T-helper 2 cell treated with Interferon-gamma antibody and Interleukin-4, amounts not matched to agents 5 μg/mL and 100 μg/mL, for 36 hours (primary cell): ENCODE measurements around the gene HUNK.
"Not testable (repeated sequence)": the region's sequence is repeated elsewhere in the genome, so short reads cannot be mapped to it uniquely, and the experiment has no call there.

Experiments
- DNase-seq: peaks from one replicate; pipeline ENCODE4 v3.0.0; 2021; ENCODE audit warnings: low spot score
- H3K27ac Mint-ChIP-seq: one replicate; pipeline ENCODE4 v1.8.0; 2021; ENCODE audit warnings: mild to moderate bottlenecking, mixed read lengths
- H3K27me3 Mint-ChIP-seq: one replicate; pipeline ENCODE4 v1.8.0; 2021; ENCODE audit warnings: low read depth, mixed read lengths
- H3K36me3 Mint-ChIP-seq: one replicate; pipeline ENCODE4 v1.8.0; 2021; ENCODE audit warnings: low read depth, mixed read lengths
- H3K4me1 Mint-ChIP-seq: one replicate; pipeline ENCODE4 v1.8.0; 2021; ENCODE audit warnings: low read depth, mixed read lengths
- H3K4me3 Mint-ChIP-seq: one replicate; pipeline ENCODE4 v1.8.0; 2022; ENCODE audit warnings: mild to moderate bottlenecking, moderate library complexity, mixed read lengths
- H3K9me3 Mint-ChIP-seq: one replicate; pipeline ENCODE4 v1.8.0; 2021; ENCODE audit warnings: mixed read lengths

The HUNK gene

DNA sequence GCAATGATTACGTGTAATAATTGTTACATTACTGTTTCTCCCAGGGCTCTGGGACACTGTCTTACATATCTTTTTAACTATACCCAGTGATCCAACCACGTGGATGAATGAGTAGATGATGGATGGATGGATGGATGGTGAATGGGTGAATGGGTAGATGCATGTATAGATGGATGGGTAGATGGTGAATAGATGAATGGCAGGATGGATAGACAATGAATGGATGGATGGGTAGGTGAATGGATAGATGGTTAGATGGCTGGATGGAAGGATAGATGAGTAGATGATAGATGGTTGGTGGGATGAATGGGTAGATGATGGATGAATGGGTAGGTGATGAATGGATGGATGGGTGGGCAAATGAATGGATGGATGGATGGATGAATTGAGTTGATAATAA is 135.9 kb downstream of the HUNK start:
- DNase-seq, result no peak
- H3K4me1 Mint-ChIP-seq, result no peaks in the 10 kb centered on the region
- H3K4me3 Mint-ChIP-seq, result no peak overlapping the region
- H3K36me3 Mint-ChIP-seq, result no peaks in the 10 kb centered on the region
- H3K27ac Mint-ChIP-seq, result no peak overlapping the region
- H3K27me3 Mint-ChIP-seq, result no peaks in the 10 kb centered on the region
- H3K9me3 Mint-ChIP-seq, result no peaks in the 10 kb centered on the region

DNA sequence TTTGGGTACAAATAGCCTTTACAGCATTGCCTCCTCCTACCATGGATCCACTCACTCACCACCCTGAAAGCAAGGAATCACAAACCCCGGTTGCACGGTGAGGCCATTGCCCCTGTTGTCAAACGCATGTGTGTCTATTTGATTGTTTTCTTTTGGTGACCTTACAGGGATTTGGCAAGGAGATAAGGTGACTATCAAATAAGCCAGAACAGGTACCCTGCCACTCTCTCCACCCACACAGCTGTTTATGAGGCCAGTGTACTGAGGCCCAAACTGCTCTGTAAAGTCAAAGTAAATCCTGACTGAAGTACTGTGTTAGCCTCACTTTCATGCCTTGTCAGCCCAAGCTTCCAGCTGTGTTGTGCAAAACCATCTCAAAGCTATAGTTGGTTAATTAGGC is 136.4 kb downstream of the HUNK start:
- Mint-ChIP-seq H3K4me1 (no peaks in the 10 kb centered on the region), H3K4me3 (no peak overlapping the region)
- DNase-seq, result no peak

DNA sequence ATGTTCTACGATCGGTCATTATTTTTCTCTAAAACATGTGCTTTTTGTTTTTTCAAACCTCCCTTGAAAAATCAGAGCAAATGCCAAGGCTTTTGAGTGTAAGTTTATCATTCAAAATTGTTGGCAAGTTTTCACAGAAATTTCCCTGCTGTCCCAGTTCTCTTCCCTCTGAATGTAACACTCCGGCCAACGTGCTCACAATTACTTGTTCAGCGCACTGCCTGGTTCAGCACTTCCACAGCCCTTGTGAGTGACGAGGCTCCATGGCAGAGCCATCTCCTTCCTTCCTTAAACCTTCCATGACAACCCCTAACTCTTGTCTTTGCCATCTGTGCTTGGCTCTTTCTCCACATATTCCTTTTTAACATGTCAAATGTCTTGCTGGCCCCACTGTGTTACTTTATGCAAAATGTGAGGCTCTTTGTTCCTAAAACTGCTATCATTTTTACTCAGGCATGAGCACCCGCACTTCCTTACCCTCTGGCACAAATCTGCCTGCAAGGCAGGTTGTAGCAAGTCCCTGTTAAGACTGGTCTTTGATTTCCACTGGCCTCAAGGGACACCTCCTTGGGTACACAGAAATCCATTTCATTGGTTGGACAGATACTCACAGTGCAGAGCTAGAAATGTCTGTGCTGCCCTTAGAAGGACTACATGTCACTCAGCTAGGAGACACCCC is 142.8 kb downstream of the HUNK start:
- Mint-ChIP-seq H3K4me3 (no peak overlapping the region), H3K36me3 (no peaks in the 10 kb centered on the region), H3K4me1 (no peaks in the 10 kb centered on the region), H3K27me3 (no peaks in the 10 kb centered on the region), H3K9me3 (no peaks in the 10 kb centered on the region), H3K27ac (no peak overlapping the region)
- no peak for DNase-seq

More for the DNA sequence above, 136.4 kb downstream of the HUNK start:
- no peaks in the 10 kb centered on the region for H3K36me3 Mint-ChIP-seq
- H3K9me3 Mint-ChIP-seq, result no peaks in the 10 kb centered on the region
- H3K27ac Mint-ChIP-seq, result no peak overlapping the region
- no peaks in the 10 kb centered on the region for H3K27me3 Mint-ChIP-seq

DNA sequence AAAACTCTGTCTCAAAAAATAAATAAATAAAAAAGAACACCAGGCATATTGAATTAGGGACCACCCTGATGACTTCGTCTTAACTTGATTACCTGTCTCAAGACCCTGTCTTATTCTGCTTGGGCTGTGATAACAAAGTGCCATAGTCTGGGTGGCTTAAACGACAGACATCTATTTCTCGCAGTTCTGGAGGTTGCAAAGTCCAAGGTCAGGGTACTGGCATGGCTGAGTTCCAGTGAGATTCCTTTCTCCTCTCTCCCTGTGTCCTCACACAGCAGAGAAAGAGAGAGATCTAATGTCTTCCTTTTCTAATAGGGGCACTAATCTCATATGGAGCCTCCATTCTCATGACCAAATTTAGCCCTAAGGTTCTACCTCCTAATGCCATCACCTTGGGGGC is 145.6 kb downstream of the HUNK start:
- Mint-ChIP-seq H3K27me3 (no peaks in the 10 kb centered on the region), H3K27ac (no peak overlapping the region), H3K36me3 (no peaks in the 10 kb centered on the region), H3K9me3 (no peaks in the 10 kb centered on the region), H3K4me3 (no peak overlapping the region), H3K4me1 (no peaks in the 10 kb centered on the region)
- no peak for DNase-seq

DNA sequence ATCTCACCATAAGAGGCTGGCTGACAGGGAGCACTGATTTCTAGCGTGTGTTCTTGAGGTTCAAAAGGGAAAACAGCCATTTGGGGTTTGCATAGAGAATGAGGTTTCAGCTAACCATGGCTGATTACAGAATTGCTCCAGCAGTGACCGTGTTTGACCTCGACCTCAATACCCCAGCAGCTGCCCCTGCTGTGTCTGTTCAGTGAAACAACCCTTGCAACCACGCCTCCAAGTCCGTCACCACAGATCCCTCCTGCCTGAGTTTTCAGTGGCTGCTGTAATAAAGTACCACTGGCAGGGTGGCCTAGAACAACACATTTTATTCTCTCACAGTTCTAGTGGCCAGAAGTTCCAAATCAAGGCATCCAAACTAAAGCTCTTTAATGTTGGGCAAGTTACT is 147.7 kb downstream of the HUNK start:
- no peaks in the 10 kb centered on the region for H3K9me3 Mint-ChIP-seq
- no peak overlapping the region for H3K4me3 Mint-ChIP-seq
- no peaks in the 10 kb centered on the region for H3K27me3 Mint-ChIP-seq
- H3K36me3 Mint-ChIP-seq, result no peaks in the 10 kb centered on the region
- no peak for DNase-seq
- no peak overlapping the region for H3K27ac Mint-ChIP-seq
- H3K4me1 Mint-ChIP-seq, result no peaks in the 10 kb centered on the region

DNA sequence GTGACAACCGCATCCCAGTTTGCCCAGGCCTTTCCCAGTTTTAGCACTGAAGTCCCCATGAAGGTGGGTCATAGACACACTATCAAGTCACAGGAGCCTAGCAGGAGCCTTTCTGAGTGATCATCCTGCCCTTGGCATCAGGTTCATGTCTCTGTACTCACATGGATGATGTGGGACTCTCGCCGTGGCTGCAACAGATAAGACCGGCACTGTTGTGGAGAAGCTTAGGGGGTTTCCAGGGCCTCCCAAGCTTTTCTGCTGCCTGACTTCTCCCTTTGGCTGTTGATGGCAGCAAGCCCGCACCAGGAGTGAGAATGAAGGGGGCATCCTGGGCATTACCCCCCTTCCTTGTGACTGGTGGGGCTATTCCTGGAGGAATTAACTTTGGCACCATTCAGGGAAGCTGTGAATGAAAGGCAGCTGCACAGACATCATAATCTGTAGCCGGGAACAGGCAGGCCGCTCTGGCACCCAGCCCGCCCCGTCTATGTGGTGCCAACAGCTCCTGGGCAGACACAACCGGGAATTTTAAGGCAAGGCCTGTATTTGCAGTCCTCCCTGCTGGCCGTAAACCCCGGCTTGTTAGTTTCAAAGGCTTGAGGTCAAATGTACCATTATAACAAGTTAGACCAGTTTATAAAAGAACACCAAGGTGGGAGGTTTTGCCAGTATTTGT is 148.6 kb downstream of the HUNK start:
- H3K9me3 Mint-ChIP-seq, result no peaks in the 10 kb centered on the region
- no peak overlapping the region for H3K27ac Mint-ChIP-seq
- DNase-seq, result no peak
- H3K36me3 Mint-ChIP-seq, result no peaks in the 10 kb centered on the region
- H3K4me1 Mint-ChIP-seq, result no peaks in the 10 kb centered on the region
- no peak overlapping the region for H3K4me3 Mint-ChIP-seq
- H3K27me3 Mint-ChIP-seq, result no peaks in the 10 kb centered on the region

DNA sequence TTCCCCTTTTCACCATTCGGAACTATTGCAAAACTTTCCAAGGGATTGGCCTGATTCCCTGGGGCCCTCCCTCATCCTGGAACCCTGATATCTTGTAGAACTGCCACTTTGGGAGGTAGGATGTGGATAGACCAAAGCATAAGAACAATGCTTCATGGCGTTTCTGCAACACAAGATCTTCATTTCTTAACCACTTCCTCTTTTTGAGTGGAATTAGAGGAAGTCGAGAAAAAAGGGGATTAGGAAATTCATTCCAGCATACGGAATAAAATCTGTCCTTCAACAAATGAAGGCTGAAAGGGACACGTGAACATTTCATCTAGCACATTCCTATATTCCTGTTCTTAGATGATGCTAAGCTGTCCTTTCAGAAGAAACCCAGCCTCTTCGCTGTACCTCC is 149.3 kb downstream of the HUNK start:
- no peaks in the 10 kb centered on the region for H3K4me1 Mint-ChIP-seq
- no peak for DNase-seq
- H3K27me3 Mint-ChIP-seq, result no peaks in the 10 kb centered on the region
- H3K27ac Mint-ChIP-seq, result no peak overlapping the region
- H3K36me3 Mint-ChIP-seq, result no peaks in the 10 kb centered on the region
- H3K9me3 Mint-ChIP-seq, result no peaks in the 10 kb centered on the region
- H3K4me3 Mint-ChIP-seq, result no peak overlapping the region

DNA sequence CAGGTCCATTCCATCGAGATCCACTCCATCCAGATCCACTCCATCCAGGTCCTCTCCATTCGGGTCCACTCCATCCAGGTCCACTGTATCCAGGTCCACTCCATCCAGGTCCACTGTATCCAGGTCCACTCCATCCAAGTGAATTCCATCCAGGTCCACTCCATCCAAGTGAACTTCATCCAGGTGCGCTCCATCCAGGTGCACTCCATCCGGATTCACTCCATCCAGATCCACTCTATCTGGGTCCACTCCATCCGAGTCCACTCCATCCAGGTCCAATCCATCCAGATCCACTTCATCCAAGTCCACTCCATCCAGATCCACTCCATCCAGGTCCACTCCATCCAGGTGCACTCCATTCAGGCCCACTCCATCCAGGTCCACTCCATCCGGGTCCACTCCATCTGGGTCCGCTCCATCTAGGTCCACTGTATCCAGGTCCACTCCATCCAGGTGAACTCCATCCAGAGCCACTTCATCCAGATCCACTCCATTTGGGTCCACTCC is 157.4 kb downstream of the HUNK start:
- no peaks in the 10 kb centered on the region for H3K27me3 Mint-ChIP-seq
- H3K9me3 Mint-ChIP-seq, result peaks cover 7% of the 10 kb centered on the region
- no peak for DNase-seq
- H3K27ac Mint-ChIP-seq, result no peak overlapping the region
- no peak overlapping the region for H3K4me3 Mint-ChIP-seq
- H3K36me3 Mint-ChIP-seq, result no peaks in the 10 kb centered on the region
- no peaks in the 10 kb centered on the region for H3K4me1 Mint-ChIP-seq

DNA sequence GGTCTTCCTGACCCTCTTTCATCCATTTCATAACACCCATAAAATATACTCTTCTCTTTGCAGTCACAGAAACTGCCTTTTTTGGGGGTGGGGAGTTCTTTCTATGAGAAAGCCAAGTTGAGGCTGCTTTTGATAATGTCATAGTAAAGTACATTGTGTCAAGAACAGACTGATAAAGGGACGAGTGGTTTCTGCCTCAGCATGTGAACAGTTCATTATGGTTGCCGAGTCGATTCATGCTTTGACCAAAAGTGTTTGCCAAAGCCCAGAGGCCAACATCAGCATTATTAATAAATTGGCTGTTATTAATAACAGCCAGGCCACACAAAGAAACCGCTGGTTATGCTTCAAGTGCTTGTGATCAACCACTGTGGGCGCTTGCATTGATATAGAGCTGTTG is 162.0 kb downstream of the HUNK start:
- Mint-ChIP-seq H3K27me3 (no peaks in the 10 kb centered on the region), H3K27ac (no peak overlapping the region), H3K4me3 (no peak overlapping the region), H3K4me1 (no peaks in the 10 kb centered on the region), H3K36me3 (no peaks in the 10 kb centered on the region), H3K9me3 (peaks cover 7% of the 10 kb centered on the region)
- DNase-seq, result no peak

DNA sequence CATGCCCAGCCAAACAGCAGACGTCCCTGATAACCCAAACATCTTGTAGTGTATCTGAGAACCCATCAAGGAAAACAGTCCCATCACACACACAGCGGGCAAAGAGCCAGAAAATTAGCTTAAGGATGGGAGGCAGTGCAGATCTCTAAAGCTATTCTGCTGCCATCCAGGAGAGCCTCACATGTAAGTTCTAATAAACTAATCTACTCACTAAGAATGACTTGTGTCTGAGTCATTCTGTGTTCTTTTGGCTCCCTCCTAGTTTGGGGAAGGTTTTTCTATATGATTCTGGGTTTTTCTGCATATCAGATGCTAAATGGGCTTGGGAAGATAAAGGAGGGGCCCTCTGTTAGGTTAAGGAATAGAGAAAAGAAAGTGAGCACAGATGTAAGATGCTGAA is 162.8 kb downstream of the HUNK start:
- no peak overlapping the region for H3K4me3 Mint-ChIP-seq
- H3K27ac Mint-ChIP-seq, result no peak overlapping the region
- H3K27me3 Mint-ChIP-seq, result no peaks in the 10 kb centered on the region
- no peaks in the 10 kb centered on the region for H3K4me1 Mint-ChIP-seq
- H3K9me3 Mint-ChIP-seq, result no peaks in the 10 kb centered on the region
- DNase-seq, result no peak
- H3K36me3 Mint-ChIP-seq, result no peaks in the 10 kb centered on the region

DNA sequence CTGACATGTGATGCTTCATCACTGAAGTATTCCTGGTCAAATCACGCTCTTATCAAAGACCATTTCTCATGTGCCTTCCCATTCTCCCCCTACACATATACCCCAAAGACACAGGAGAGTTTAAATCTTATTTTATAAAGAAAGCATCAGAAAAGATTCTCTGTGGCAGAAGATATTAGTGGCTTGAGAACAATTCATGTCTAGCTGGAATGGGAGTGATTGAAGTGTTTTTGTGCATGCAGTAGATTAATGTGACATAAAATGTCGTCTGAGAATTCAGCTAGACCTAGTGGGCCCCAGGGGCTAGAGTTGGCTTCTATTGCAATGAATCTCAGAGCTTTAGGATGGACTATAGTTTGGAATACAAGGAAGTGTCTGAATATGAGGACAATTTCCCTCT is 163.9 kb downstream of the HUNK start:
- DNase-seq, result no peak

DNA sequence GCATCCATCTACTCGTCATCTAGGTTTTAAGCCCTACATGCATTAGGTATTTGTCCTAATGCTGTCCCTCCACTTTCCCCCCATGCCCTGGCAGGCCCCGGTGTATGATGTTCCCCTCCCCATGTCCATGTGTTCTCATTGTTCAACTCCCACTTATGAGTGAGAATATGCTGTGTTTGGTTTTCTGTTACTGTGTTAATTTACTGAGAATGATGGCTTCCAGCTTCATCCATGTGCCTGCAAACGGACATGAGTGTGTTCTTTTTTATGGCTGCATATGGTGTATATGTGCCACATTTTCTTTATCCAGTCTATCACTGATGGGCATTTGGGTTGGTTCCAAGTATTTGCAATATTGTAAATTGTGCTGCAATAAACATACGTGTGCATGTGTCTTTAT is 165.9 kb downstream of the HUNK start:
- H3K27ac Mint-ChIP-seq, H3K36me3 Mint-ChIP-seq, DNase-seq, H3K4me1 Mint-ChIP-seq, H3K27me3 Mint-ChIP-seq, H3K4me3 Mint-ChIP-seq: not testable (repeated sequence)
- peaks cover 14% of the 10 kb centered on the region for H3K9me3 Mint-ChIP-seq

More for the DNA sequence above, 163.9 kb downstream of the HUNK start:
- H3K9me3 Mint-ChIP-seq, result no peaks in the 10 kb centered on the region
- no peaks in the 10 kb centered on the region for H3K4me1 Mint-ChIP-seq
- no peaks in the 10 kb centered on the region for H3K27me3 Mint-ChIP-seq
- H3K27ac Mint-ChIP-seq, result no peak overlapping the region
- no peaks in the 10 kb centered on the region for H3K36me3 Mint-ChIP-seq
- H3K4me3 Mint-ChIP-seq, result no peak overlapping the region

DNA sequence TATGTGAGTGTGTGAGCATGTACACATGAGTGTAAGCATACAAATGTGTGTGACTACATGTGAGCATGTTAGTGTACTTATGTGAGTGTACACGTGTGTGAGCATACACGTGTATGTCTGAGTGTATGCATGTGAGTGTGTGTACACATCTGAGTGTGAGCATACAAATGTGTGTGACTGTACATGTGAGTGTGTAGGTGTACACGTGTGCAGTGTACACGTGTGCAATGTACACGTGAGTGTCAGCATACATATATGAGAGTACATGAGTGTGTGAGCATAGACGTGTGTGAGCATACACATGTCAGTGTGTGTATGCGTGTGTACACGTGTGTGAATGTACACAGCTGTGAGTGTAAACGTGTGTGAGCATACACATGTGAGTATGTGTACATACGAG is 170.6 kb downstream of the HUNK start:
- no peak overlapping the region for H3K4me3 Mint-ChIP-seq
- H3K27ac Mint-ChIP-seq, result no peak overlapping the region
- no peaks in the 10 kb centered on the region for H3K4me1 Mint-ChIP-seq
- H3K36me3 Mint-ChIP-seq, result no peaks in the 10 kb centered on the region
- H3K27me3 Mint-ChIP-seq, result no peaks in the 10 kb centered on the region
- DNase-seq, result no peak
- H3K9me3 Mint-ChIP-seq, result peaks cover 14% of the 10 kb centered on the region

DNA sequence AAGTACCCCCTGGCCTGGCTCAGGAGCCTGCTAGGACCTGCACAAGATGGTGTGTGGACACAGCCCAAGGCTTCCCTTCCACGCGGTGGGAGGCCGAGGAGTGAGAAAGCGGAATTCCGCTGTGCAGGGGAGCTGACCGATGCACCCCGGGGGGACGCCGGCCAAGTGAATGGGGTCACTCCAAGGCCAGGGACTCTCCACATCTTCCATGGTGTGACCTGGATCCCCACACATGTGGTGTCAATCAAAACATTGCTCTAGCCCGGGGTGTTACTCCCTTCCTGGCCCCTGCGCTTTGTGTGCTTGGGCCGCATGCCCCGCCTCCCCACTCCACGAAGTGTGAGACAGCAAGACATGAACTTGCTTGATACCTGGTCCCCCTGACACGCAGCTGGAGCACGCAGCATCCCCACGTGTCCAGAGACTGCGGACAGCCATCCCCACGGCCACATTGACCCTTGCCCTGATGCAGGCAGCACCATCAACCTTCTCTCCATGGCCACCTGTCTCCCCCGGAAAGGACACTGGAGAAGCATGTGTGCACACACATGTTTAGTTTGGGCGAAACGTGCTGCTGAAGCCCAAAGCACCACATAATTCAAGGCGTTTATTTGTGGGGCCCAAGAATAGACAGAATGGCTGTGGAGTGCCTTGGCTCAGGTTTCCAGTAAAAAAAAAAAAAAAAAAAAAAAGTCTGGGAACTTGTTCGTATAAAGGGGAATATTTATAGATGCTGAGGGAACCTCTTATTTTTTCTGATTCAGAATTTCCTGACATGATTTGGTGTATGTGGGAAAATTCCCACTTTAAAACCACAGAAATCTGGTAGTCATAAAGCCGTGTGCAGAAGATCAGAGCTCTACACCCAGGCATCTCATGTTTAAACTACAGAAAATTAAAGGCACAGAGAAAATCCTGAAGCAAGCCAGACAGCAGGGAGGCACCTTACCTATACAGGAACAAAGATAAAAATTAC is 171.7 kb downstream of the HUNK start:
- Mint-ChIP-seq H3K4me3 (no peak overlapping the region), H3K27ac (no peak overlapping the region), H3K36me3 (no peaks in the 10 kb centered on the region), H3K9me3 (peaks cover 14% of the 10 kb centered on the region), H3K4me1 (no peaks in the 10 kb centered on the region), H3K27me3 (no peaks in the 10 kb centered on the region)
- no peak for DNase-seq
